Stimulated activated CD8-positive, alpha-beta memory T cell treated with anti-CD3 and anti-CD28 coated beads, Interleukin-2, amount 100 ng/mL, for 1 hour (primary cell): Measurements from ENCODE around the gene FXR2.
A peak's percentile ranks its signal among the peaks of the same experiment; 100 is the strongest.

Source experiments
- DNase-seq, 2 donors: peaks; one replicate each; pipeline ENCODE4 v3.0.0-alpha.2; 2020; ENCODE audit warnings: low read depth in 2 of 2

Gene FXR2

GRCh38 chr17:7589204-7589868 is 25.4 kb downstream of the FXR2 start:
- DNase-seq = peak; percentile 34 to 44

GRCh38 chr17:7588553-7589203 is 26.0 kb downstream of the FXR2 start:
- DNase-seq = no peak

- DNase-seq = no peak
These were observed 27.1 kb downstream of the FXR2 start for GRCh38 chr17:7587420-7588151.

- no peak for DNase-seq
These were observed 27.9 kb downstream of the FXR2 start for GRCh38 chr17:7586673-7587419.

- DNase-seq = peak; percentile 82 to 87
These were observed 31.2 kb downstream of the FXR2 start, which contains the start of gene MPDU1 for GRCh38 chr17:7583253-7584109. MPDU1 (plus strand) TSS chr17:7583852; CDS start chr17:7583863, 11 bp downstream.

GRCh38 chr17:7582396-7583252 is 32.1 kb downstream of the FXR2 start:
- DNase-seq = no peak

- no peak for DNase-seq
These were observed 33.8 kb downstream of the FXR2 start for GRCh38 chr17:7580604-7581575.

GRCh38 chr17:7579834-7580603 is 34.7 kb downstream of the FXR2 start:
- no peak for DNase-seq

GRCh38 chr17:7579001-7579833 is 35.5 kb downstream of the FXR2 start, which contains the start of gene CD68:
CD68 (plus strand) TSS chr17:7579638; CDS start chr17:7579678, 40 bp downstream.
- DNase-seq = peak in 1 of 2 donors; percentile 43

- DNase-seq = no peak
These were observed 37.1 kb downstream of the FXR2 start for GRCh38 chr17:7577327-7578199.

- DNase-seq = no peak
These were observed 38.2 kb downstream of the FXR2 start for GRCh38 chr17:7576432-7576937.

- DNase-seq = no peak
These were observed 38.7 kb downstream of the FXR2 start for GRCh38 chr17:7575959-7576358.

GRCh38 chr17:7575481-7575883 is 39.2 kb downstream of the FXR2 start:
- DNase-seq = no peak

- DNase-seq = no peak
These were observed 40.3 kb downstream of the FXR2 start for GRCh38 chr17:7574176-7574953.
